ENCODE results near the gene C5AR1.

DNA sequence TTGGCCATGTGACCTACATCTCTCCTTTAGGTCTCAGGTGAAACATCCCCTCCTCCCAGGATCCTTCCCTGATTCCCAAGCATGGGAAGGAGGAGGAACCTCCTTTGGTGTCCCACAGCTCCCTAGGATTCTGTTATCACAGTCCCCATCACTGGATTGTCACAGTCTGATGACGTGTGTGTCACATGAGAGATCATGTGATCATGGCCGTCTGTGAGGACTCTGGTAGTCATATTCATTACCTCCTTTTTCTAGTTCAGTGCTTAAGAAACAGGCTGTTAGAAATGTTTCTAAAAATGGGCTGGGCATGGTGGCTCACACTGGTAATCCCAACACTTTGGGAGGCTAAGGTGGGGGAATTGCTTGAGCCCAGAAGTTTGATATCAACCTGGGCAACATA lies 42.4 kb downstream of the C5AR1 start:
- TF ChIP-seq EP300 (IDR thresholded peaks at IDR 0.05; ENCODE audit: borderline replicate concordance) (no peak), CEBPB (IDR thresholded peaks at IDR 0.05) (no peak), YY1 (IDR thresholded peaks at IDR 0.05; ENCODE audit: low read depth) (no peak), MAX (IDR thresholded peaks at IDR 0.05) (no peak), TEAD4 (IDR thresholded peaks at IDR 0.05) (no peak), NFIC (IDR thresholded peaks at IDR 0.05) (no peak), CREB1 (IDR thresholded peaks at IDR 0.05; ENCODE audit: low read depth) (no peak), TAF1 (IDR thresholded peaks at IDR 0.05; ENCODE audit: low read depth) (no peak), ZBTB7A (IDR thresholded peaks at IDR 0.05; ENCODE audit: low read depth) (no peak), TCF12 (IDR thresholded peaks at IDR 0.05; ENCODE audit: low read depth) (no peak), EGR1 (IDR thresholded peaks at IDR 0.05) (no peak)
- TF ChIP-seq, protein P1, sequence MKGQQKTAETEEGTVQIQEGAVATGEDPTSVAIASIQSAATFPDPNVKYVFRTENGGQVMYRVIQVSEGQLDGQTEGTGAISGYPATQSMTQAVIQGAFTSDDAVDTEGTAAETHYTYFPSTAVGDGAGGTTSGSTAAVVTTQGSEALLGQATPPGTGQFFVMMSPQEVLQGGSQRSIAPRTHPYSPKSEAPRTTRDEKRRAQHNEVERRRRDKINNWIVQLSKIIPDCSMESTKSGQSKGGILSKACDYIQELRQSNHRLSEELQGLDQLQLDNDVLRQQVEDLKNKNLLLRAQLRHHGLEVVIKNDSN (IDR thresholded peaks at IDR 0.05): peak; percentile 82
- TF ChIP-seq, protein P2, sequence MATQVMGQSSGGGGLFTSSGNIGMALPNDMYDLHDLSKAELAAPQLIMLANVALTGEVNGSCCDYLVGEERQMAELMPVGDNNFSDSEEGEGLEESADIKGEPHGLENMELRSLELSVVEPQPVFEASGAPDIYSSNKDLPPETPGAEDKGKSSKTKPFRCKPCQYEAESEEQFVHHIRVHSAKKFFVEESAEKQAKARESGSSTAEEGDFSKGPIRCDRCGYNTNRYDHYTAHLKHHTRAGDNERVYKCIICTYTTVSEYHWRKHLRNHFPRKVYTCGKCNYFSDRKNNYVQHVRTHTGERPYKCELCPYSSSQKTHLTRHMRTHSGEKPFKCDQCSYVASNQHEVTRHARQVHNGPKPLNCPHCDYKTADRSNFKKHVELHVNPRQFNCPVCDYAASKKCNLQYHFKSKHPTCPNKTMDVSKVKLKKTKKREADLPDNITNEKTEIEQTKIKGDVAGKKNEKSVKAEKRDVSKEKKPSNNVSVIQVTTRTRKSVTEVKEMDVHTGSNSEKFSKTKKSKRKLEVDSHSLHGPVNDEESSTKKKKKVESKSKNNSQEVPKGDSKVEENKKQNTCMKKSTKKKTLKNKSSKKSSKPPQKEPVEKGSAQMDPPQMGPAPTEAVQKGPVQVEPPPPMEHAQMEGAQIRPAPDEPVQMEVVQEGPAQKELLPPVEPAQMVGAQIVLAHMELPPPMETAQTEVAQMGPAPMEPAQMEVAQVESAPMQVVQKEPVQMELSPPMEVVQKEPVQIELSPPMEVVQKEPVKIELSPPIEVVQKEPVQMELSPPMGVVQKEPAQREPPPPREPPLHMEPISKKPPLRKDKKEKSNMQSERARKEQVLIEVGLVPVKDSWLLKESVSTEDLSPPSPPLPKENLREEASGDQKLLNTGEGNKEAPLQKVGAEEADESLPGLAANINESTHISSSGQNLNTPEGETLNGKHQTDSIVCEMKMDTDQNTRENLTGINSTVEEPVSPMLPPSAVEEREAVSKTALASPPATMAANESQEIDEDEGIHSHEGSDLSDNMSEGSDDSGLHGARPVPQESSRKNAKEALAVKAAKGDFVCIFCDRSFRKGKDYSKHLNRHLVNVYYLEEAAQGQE (IDR thresholded peaks at IDR 0.05; ENCODE audit: low read depth): no peak
